ENCODE data around the gene NR2E1. TPM values are rescaled to one million over a fixed set of nuclear protein-coding genes. Genes with fewer than 3 reads are reported as not detected.

The NR2E1 gene
- polyA plus RNA-seq, 1 donor (not counting 4 experiments of a cell fraction or from before 2014, with no cell fraction given), result 0.04 TPM

DNA sequence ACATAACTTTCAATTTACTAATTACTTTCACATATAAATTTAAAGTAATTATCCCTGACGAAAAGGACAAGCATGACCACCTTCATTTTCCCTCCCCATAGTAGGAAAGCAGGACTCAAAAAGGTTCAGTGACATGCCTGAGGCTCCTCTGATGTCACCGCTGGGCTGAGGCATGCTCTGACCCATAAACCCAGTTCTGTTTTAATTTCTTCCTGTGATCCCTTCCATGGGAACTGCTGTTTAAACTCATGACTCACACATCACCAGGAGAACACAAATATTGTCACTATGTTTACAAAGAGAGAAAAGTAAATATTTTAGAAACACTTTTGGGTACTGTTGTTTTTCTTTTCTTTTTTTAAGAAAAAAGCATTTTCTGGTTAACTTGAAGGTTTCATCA, 38.0 kb upstream of the NR2E1 start:
- H3K4me1 ChIP-seq (ENCODE audit: control insufficient read depth, extremely low read depth, insufficient read depth, low read length), result no peaks in the 10 kb centered on the region

DNA sequence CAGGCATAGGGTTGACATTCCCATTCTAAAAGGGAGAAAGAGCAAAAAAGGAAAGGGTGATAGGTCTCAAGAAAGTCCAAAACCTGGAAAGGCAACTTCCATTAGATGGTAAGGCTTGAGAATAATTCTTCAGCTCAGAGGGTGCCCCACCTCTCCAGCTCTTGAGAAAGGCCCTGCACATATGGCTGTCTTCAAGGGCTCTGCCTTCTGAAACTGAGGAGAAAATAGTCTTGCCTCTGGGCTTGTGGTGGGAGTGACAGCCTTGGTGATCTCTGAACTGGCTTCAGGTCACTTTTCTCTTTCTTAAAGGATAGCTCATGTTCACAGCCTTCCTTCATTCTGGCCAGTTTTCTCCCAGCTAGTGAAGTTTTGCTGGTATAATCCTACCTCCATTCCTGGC, 35.6 kb upstream of the NR2E1 start:
- Histone ChIP-seq H3K36me3 (ENCODE audit: control insufficient read depth in 2 of 2, extremely low read depth in 1 of 2, insufficient read depth in 2 of 2, low read length in 2 of 2) (no peaks in the 10 kb centered on the region), H3K4me3 (ENCODE audit: control insufficient read depth in 2 of 3, extremely low read depth in 1 of 3, insufficient read depth in 2 of 3, low read depth in 1 of 3, low read length in 3 of 3) (no peak overlapping the region), H2AFZ (ENCODE audit: control insufficient read depth, low read length) (no peak overlapping the region), H3K27ac (ENCODE audit: control insufficient read depth, insufficient read depth, low read length) (no peak overlapping the region), H3K79me2 (ENCODE audit: control insufficient read depth, insufficient read depth, low read length) (no peaks in the 10 kb centered on the region), H3K9ac (ENCODE audit: control insufficient read depth, extremely low read depth, insufficient read depth, low read length) (no peak overlapping the region), H4K20me1 (ENCODE audit: control insufficient read depth, extremely low read depth, insufficient read depth, low read length) (no peaks in the 10 kb centered on the region), H3K9me1 (ENCODE audit: control insufficient read depth, extremely low read depth, insufficient read depth, low read length) (no peaks in the 10 kb centered on the region), H3K9me3 (ENCODE audit: control insufficient read depth, low read depth, low read length) (no peaks in the 10 kb centered on the region), H3K27me3 (ENCODE audit: control insufficient read depth, extremely low read depth, insufficient read depth, low read length) (peaks cover 18% of the 10 kb centered on the region), H3K4me1 (ENCODE audit: control insufficient read depth, extremely low read depth, insufficient read depth, low read length) (peaks cover 8% of the 10 kb centered on the region), H3K4me2 (ENCODE audit: control insufficient read depth, extremely low read depth, insufficient read depth, low read depth, low read length) (no peak overlapping the region)
- DNase-seq (ENCODE audit: low read depth, low spot score) (no peak), FAIRE-seq (no peak)
- dilution Hi-C loops (cut with MboI; ENCODE audit: extremely low pct_ligation_motif_present, low sequenced_read_pairs), result no loop called here
- TF ChIP-seq EZH2 (IDR thresholded peaks at IDR 0.05; ENCODE audit: low read length) (no peak), CTCF (optimal IDR thresholded peaks at IDR 0.05 in 1 of 3, IDR thresholded peaks at IDR 0.05 in 1 of 3, conservative IDR thresholded peaks at IDR 0.05 in 1 of 3; ENCODE audit: extremely low read depth in 1 of 3, insufficient read depth in 2 of 3, low read length in 3 of 3) (no peak)

More for the DNA sequence above, 38.0 kb upstream of the NR2E1 start:
- Histone ChIP-seq H3K9me1 (ENCODE audit: control insufficient read depth, extremely low read depth, insufficient read depth, low read length) (no peaks in the 10 kb centered on the region), H3K9ac (ENCODE audit: control insufficient read depth, extremely low read depth, insufficient read depth, low read length) (no peak overlapping the region), H3K4me3 (ENCODE audit: control insufficient read depth in 2 of 3, extremely low read depth in 1 of 3, insufficient read depth in 2 of 3, low read depth in 1 of 3, low read length in 3 of 3) (no peak overlapping the region), H3K27me3 (ENCODE audit: control insufficient read depth, extremely low read depth, insufficient read depth, low read length) (peaks cover 38% of the 10 kb centered on the region), H3K79me2 (ENCODE audit: control insufficient read depth, insufficient read depth, low read length) (no peaks in the 10 kb centered on the region), H4K20me1 (ENCODE audit: control insufficient read depth, extremely low read depth, insufficient read depth, low read length) (no peaks in the 10 kb centered on the region), H3K36me3 (ENCODE audit: control insufficient read depth in 2 of 2, extremely low read depth in 1 of 2, insufficient read depth in 2 of 2, low read length in 2 of 2) (no peaks in the 10 kb centered on the region), H3K9me3 (ENCODE audit: control insufficient read depth, low read depth, low read length) (no peaks in the 10 kb centered on the region), H2AFZ (ENCODE audit: control insufficient read depth, low read length) (no peak overlapping the region), H3K27ac (ENCODE audit: control insufficient read depth, insufficient read depth, low read length) (no peak overlapping the region), H3K4me2 (ENCODE audit: control insufficient read depth, extremely low read depth, insufficient read depth, low read depth, low read length) (no peak overlapping the region)
- dilution Hi-C loops (cut with MboI; ENCODE audit: extremely low pct_ligation_motif_present, low sequenced_read_pairs), result no loop called here
- TF ChIP-seq EZH2 (IDR thresholded peaks at IDR 0.05; ENCODE audit: low read length), result no peak
- TF ChIP-seq CTCF (optimal IDR thresholded peaks at IDR 0.05 in 1 of 3, IDR thresholded peaks at IDR 0.05 in 1 of 3, conservative IDR thresholded peaks at IDR 0.05 in 1 of 3; ENCODE audit: extremely low read depth in 1 of 3, insufficient read depth in 2 of 3, low read length in 3 of 3), result no peak
- DNase-seq (ENCODE audit: low read depth, low spot score), result no peak
- no peak for FAIRE-seq

All from keratinocyte (primary cell).